Skeletal muscle tissue (tissue), 4 donors: Measurements from ENCODE around the gene RAP1GAP2. TPM values are rescaled to one million over a fixed set of nuclear protein-coding genes. Genes with fewer than 3 reads are reported as not detected.

Experiments
- H3K27ac ChIP-seq: one replicate; pipeline ENCODE4 v1.7.0; 2013; ENCODE audit warnings: mild to moderate bottlenecking, low read depth, low read length, inconsistent platforms
- H3K27me3 ChIP-seq, 3 donors: one replicate each; pipeline ENCODE4 v1.7.0; 2013; ENCODE audit warnings: low read length in 3 of 3; ENCODE audit not compliant: control insufficient read depth in 3 of 3, insufficient read depth in 3 of 3
- H3K36me3 ChIP-seq, 3 donors: one replicate each; pipeline ENCODE4 v1.7.0; 2013; ENCODE audit warnings: low read length in 3 of 3; ENCODE audit not compliant: control insufficient read depth in 3 of 3, insufficient read depth in 3 of 3
- H3K4me1 ChIP-seq, 3 donors: one replicate each; pipeline ENCODE4 v1.7.0; 2013; ENCODE audit warnings: low read length in 3 of 3, mild to moderate bottlenecking in 3 of 3; ENCODE audit not compliant: control insufficient read depth in 3 of 3, insufficient read depth in 3 of 3
- H3K4me3 ChIP-seq, 3 donors: one replicate each; pipeline ENCODE4 v1.7.0; 2013; ENCODE audit warnings: low read length in 3 of 3
- H3K9ac ChIP-seq, 3 donors: one replicate each; pipeline ENCODE4 v1.7.0; 2013; ENCODE audit warnings: low read length in 3 of 3, mild to moderate bottlenecking in 3 of 3, moderate library complexity in 2 of 3, low read depth in 1 of 3
- H3K9me3 ChIP-seq, 3 donors: one replicate each; pipeline ENCODE4 v1.7.0; 2013; ENCODE audit warnings: low read length in 3 of 3; ENCODE audit not compliant: control insufficient read depth in 3 of 3
- total RNA-seq: library from RNA; depleted of rRNA; stranded (reverse); fragments of >200 nt; gene quantifications from one replicate; pipeline ENCODE4 v1.2.3, GENCODE V29; 2014
- donor health status: Osteomylitis.

RAP1GAP2 gene
- total RNA-seq, 1 donor from 2014 or later, result 2.1 TPM

DNA sequence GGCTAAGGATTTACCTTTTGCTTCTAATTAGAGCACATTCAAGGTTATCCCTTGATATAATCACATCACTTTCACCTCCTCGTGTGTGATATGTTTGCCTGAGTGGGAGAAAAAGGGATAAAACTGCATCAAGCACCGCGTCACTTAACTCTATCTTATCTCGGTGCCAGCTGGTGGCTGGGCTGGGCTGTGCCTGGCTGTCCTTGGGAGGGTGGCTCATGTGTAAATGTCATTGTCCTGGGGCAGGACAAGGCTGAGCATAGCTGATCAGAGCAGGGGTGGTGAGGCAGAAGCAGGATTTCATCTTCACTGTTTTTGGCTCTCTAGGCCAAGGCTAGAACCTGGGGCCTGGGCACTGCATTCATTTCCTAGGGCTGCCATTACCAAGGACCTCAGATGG lies 105.3 kb downstream of the RAP1GAP2 start:
- no peaks in the 10 kb centered on the region for H3K9me3 ChIP-seq
- no peak overlapping the region for H3K4me3 ChIP-seq
- H3K4me1 ChIP-seq, result no peaks in the 10 kb centered on the region
- H3K36me3 ChIP-seq, result no peaks in the 10 kb centered on the region
- H3K27ac ChIP-seq, result no peak overlapping the region
- peaks cover 3 to 26% (median 4%) of the 10 kb centered on the region in 3 donors for H3K27me3 ChIP-seq
- no peak overlapping the region for H3K9ac ChIP-seq

DNA sequence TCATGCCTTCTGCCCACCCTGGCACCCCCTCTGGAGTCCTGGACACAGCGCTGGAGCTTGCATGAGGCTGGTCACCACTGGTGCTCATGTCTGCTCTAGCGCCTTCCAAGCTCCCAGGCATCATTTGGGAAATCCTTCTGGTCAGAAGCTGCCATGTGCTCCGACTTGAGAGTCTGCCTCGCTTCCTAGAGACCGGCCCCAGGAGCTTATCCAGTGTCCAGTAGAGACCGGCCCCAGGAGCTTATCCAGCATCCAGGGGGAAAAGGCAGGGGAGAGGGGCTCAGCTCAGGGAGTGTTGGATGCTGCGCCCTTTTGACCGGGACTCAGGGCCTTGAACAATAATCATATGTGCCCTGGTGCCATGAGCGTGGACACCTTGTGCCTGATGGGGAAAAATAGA lies 106.3 kb downstream of the RAP1GAP2 start:
- H3K36me3 ChIP-seq, result no peaks in the 10 kb centered on the region
- peaks cover 3 to 28% (median 4%) of the 10 kb centered on the region in 3 donors for H3K27me3 ChIP-seq
- no peak overlapping the region for H3K4me3 ChIP-seq
- H3K9me3 ChIP-seq, result no peaks in the 10 kb centered on the region
- H3K27ac ChIP-seq, result no peak overlapping the region
- H3K9ac ChIP-seq, result no peak overlapping the region
- no peaks in the 10 kb centered on the region for H3K4me1 ChIP-seq

DNA sequence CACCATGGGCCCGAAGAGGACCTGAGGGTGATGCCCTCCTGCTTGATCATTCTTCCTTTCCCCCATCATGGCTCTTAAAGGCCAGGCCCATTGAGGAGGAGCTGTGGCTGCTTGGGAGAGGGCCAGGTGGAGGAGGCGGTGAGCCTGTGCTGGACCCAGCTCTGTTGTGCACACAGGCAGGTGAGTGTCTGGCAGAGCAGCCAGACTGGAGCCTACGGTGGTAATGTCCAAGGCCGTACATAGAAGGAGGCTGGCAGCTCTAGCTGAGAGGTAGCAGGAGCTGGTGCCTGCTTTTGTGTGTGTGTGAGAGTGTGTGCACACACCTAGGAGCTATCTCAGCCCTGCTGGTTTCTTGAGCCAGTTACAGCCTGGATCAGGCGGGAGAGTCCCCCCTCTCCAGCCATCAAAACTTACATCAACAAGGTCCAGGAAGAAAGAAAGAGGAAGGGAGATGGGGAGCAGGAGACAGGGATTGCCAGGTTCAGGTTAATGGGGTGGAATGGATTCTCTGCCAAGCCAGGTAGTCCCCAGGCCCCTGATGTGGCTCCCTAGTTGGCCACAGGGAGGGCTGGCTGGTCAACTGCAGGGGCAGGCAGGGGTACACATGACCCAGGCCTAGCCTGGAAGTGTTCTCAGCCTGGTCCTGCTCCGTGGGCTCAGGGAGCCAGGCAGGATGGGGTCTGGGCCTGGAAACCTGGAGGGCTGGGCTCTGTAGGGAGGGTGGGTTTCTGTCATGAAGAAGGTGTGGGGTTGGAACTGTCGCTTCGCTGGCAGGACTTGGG lies 107.1 kb downstream of the RAP1GAP2 start:
- Histone ChIP-seq H3K4me1 (no peaks in the 10 kb centered on the region), H3K9me3 (no peaks in the 10 kb centered on the region), H3K4me3 (no peak overlapping the region), H3K9ac (no peak overlapping the region), H3K27ac (no peak overlapping the region), H3K36me3 (no peaks in the 10 kb centered on the region), H3K27me3 (peaks cover 3 to 29% (median 4%) of the 10 kb centered on the region in 3 donors)

DNA sequence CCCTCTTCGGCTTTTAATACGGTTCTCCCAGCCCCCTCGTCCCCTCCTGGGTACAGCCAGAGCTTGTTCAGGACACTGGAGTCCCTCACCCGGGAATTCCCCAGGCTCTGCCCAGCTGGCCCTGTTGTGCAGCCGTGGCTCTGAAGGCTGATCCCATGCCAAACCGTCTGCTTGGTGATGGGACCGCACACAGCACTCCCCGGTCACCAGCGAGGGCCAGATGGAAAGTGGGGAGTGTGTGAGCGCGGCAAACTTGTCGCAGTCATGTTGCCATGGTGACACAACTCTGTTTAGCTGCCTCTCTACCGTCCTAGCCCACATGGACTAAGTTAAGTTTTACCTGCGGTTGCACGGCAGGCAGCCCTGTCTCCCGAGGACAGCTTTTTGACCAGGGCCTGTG lies 107.9 kb downstream of the RAP1GAP2 start:
- peaks cover 3 to 29% (median 5%) of the 10 kb centered on the region in 3 donors for H3K27me3 ChIP-seq
- H3K36me3 ChIP-seq, result no peaks in the 10 kb centered on the region
- H3K4me3 ChIP-seq, result no peak overlapping the region
- H3K27ac ChIP-seq, result no peak overlapping the region
- no peaks in the 10 kb centered on the region for H3K9me3 ChIP-seq
- H3K4me1 ChIP-seq, result no peaks in the 10 kb centered on the region
- H3K9ac ChIP-seq, result no peak overlapping the region

DNA sequence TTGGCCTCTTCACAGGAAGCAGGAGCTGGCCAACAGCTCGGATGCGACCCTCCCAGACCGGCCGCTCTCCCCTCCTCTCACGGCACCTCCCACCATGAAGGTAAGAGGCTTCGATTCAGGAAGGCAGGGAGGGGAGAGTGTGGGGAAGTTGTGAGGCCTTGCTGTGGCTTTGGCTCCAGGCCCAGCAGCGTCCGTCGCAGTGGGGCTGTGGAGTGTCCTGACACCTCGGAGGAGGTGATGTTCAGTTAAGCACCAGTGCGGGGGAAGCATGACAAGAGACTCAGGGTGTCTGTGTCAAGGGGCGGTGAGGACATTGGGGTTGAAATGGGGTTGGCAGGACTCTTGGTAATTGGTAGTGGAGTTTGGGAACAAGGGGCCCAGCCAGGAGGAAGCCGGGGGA lies 109.0 kb downstream of the RAP1GAP2 start:
- Histone ChIP-seq H3K36me3 (no peaks in the 10 kb centered on the region), H3K27ac (no peak overlapping the region), H3K27me3 (peaks cover 3 to 29% (median 7%) of the 10 kb centered on the region in 3 donors), H3K9me3 (no peaks in the 10 kb centered on the region), H3K4me1 (peaks cover 0 to 2% (median 0%) of the 10 kb centered on the region in 3 donors), H3K4me3 (no peak overlapping the region), H3K9ac (no peak overlapping the region)

DNA sequence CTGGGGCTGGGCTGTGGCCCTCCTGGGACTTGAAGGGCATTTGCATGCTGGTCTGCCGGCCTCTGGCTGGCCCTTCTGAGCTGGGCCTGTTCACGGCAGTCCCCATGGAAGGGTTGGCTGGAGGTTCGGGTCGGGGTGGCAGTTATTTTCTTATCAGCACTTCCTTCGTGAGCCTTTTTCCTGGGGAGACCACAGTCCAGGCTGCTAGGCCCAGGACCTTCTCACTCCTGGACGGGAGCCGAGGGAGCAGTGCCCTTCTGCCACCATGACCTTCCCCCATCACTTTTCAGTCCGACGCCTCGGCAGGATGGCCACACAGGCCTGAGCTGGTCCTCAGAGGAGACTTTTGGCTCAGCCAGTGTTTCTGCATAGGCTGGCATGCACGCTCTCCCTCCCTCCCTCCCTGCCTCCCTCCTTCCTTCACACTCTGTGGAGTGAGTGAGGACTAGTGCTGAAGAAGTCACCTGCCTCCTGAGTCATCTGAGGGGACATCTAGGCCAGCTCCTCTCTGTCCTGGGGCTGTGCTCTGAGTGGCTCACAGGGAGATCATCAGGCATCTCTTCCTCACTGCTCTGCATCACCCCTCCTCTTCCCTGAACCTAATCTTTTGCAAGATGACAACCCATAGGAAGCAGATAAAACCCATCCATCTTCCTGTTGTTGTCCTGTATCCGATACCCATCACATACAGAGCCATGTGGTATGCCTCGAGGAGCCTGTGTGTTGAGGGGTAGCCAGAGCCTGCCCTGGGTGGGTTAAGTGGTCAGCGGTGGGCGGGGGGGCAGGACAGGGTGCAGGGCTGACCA lies 109.7 kb downstream of the RAP1GAP2 start:
- no peak overlapping the region for H3K27ac ChIP-seq

DNA sequence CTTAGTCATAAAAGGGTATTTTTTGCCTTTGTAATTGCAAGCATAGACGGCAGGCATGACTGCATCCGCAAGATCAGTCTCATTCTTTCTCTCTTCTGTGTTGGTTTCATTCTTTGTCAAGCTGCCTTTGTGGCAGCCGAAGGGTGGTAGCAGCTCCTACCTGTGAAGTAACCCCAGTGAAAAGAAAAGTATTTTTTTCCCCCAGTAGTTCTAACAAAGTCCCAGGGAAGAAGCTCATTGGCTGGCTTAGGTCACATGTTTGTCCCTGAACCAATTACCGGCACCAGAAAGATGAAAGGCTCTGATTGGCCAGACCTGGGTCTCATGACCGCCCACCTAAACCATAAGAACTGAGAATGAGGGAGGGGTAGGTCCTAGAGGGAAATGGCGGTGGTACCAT lies 110.7 kb downstream of the RAP1GAP2 start:
- no peaks in the 10 kb centered on the region for H3K36me3 ChIP-seq
- H3K4me3 ChIP-seq, result no peak overlapping the region
- H3K27me3 ChIP-seq, result peaks cover 3 to 24% (median 7%) of the 10 kb centered on the region in 3 donors
- H3K27ac ChIP-seq, result no peak overlapping the region
- H3K9me3 ChIP-seq, result no peaks in the 10 kb centered on the region
- H3K4me1 ChIP-seq, result peaks cover 0 to 2% (median 0%) of the 10 kb centered on the region in 3 donors
- H3K9ac ChIP-seq, result no peak overlapping the region

More for the DNA sequence above, 109.7 kb downstream of the RAP1GAP2 start:
- no peak overlapping the region for H3K4me3 ChIP-seq
- no peaks in the 10 kb centered on the region for H3K36me3 ChIP-seq
- H3K4me1 ChIP-seq, result peaks cover 0 to 2% (median 0%) of the 10 kb centered on the region in 3 donors
- H3K9me3 ChIP-seq, result no peaks in the 10 kb centered on the region
- H3K9ac ChIP-seq, result no peak overlapping the region
- H3K27me3 ChIP-seq, result peaks cover 3 to 24% (median 7%) of the 10 kb centered on the region in 3 donors

DNA sequence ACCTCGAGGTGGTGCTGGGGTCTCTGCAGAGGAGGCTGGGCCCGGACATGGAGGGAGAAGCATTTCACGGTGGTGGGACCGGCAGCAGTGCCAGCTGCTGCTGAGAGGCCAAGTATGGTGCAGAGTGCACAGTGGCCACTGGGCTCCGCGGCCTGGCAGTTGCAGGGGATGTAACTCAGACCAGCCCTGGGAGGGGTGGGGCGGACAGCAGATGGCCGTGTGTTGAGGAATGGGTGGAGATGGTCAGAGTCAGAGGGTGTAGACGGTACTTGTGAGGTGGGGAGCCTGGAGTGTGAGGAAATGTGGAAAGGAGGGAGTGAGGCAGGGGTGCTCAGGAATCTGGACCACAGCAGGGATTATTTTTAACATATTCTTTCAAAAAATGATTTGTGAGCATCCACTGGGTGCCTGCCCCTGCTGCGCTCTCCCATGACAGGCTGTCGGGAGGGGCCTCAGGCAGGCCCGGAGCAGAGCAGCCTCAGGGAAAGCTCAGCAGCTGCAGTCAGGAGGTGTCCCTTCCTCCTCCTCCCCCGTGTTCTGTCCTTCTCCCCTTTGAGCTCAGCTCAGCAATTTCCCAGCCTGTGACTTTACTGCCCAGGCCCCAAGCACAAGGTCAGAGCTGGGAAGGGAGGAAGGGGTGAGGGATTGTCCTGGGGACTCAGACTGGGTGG lies 113.1 kb downstream of the RAP1GAP2 start:
- H3K27ac ChIP-seq, result no peak overlapping the region
- no peak overlapping the region for H3K4me3 ChIP-seq
- no peaks in the 10 kb centered on the region for H3K9me3 ChIP-seq
- H3K9ac ChIP-seq, result no peak overlapping the region
- no peaks in the 10 kb centered on the region for H3K36me3 ChIP-seq
- H3K4me1 ChIP-seq, result peaks cover 0 to 2% (median 0%) of the 10 kb centered on the region in 3 donors
- peaks cover 3 to 15% (median 3%) of the 10 kb centered on the region in 3 donors for H3K27me3 ChIP-seq

DNA sequence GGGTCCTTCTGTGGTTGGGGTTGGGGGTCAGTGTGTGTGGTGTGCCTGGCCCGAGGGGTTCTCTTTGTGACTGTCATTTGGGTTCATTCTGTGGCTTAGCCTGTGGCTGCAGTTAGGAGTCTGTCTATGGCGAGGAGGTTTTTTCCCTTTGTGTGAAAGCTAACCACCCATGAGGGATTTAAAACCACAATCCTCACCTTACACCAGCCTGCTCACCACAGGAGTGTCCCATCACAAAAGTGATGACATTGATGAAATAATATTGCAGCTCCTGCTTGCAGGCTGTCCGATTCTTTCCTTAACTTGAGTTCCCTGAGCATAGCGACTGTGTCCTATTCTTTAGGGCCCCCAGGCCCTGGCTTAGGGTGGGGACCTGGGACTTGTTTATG lies 113.6 kb downstream of the RAP1GAP2 start:
- Histone ChIP-seq H3K36me3 (no peaks in the 10 kb centered on the region), H3K27ac (no peak overlapping the region), H3K27me3 (peaks cover 3 to 15% (median 3%) of the 10 kb centered on the region in 3 donors), H3K4me1 (peaks cover 0 to 2% (median 0%) of the 10 kb centered on the region in 3 donors), H3K9me3 (no peaks in the 10 kb centered on the region), H3K9ac (no peak overlapping the region), H3K4me3 (no peak overlapping the region)
